Measurements from ENCODE around the gene TAF1C.

TAF1C gene

DNA sequence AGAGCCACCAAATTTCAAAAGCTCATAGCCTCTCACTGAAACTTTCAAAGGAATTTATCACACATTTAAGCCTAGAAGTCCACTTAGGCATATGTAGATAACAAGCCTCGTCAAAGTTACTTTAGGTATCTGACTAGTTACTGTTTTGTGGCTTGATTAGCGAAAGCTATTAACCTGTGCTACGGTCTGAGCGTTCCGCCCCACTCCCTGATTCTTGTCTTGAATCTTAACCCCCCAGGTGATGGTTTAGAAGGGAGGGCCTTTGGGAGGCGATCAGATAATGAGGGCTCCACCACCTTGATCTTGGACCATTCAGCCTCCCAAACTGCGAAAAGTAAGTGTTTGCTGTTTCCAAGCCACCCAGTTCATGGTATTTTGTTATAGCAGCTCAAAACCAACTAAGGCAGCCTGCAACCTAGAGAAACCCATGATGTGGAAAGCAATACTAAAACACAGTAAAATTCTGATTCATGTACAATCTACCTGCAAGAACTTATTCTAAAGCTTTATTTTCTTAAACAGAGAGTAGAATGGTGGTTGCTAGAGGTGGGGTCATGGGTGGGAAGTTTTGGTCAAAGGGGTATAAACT, 49.0 kb downstream of the TAF1C start:
- peak overlapping the region; percentile 81 for H3K4me2 ChIP-seq (ENCODE audit: low read depth, low read length)
- no peaks in the 10 kb centered on the region for H3K36me3 ChIP-seq (replicated peaks; ENCODE audit: insufficient read depth, low read length)
- no peaks in the 10 kb centered on the region for H3K9me3 ChIP-seq (replicated peaks; ENCODE audit: insufficient read depth, low read length)
- H3K4me1 ChIP-seq (ENCODE audit: low read length) = peaks cover 33% of the 10 kb centered on the region
- peaks cover 65% of the 10 kb centered on the region for H3K79me2 ChIP-seq (ENCODE audit: low read length)
- peak overlapping the region; percentile 100 for H3K27ac ChIP-seq (ENCODE audit: low read length)
- no peak for DNase-seq
- no peak for TF ChIP-seq EZH2phosphoT487 (IDR thresholded peaks at IDR 0.05; ENCODE audit: low read length)
- no peak for TF ChIP-seq EZH2 (optimal IDR thresholded peaks at IDR 0.05; ENCODE audit: low read depth, low read length)
- TF ChIP-seq, protein P1, sequence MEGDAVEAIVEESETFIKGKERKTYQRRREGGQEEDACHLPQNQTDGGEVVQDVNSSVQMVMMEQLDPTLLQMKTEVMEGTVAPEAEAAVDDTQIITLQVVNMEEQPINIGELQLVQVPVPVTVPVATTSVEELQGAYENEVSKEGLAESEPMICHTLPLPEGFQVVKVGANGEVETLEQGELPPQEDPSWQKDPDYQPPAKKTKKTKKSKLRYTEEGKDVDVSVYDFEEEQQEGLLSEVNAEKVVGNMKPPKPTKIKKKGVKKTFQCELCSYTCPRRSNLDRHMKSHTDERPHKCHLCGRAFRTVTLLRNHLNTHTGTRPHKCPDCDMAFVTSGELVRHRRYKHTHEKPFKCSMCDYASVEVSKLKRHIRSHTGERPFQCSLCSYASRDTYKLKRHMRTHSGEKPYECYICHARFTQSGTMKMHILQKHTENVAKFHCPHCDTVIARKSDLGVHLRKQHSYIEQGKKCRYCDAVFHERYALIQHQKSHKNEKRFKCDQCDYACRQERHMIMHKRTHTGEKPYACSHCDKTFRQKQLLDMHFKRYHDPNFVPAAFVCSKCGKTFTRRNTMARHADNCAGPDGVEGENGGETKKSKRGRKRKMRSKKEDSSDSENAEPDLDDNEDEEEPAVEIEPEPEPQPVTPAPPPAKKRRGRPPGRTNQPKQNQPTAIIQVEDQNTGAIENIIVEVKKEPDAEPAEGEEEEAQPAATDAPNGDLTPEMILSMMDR (IDR thresholded peaks at IDR 0.05; ENCODE audit: low read length) = no peak
- H4K20me1 ChIP-seq (ENCODE audit: insufficient read depth, low read length) = no peaks in the 10 kb centered on the region
- peaks cover 20% of the 10 kb centered on the region for H3F3A ChIP-seq (ENCODE audit: insufficient read depth, low read length)
- H3K9ac ChIP-seq (ENCODE audit: low read length) = peak overlapping the region; percentile 76
- H3K4me3 ChIP-seq (ENCODE audit: low read length) = peak overlapping the region; percentile 25; the same call in 1 of the 2 replicates
- no peaks in the 10 kb centered on the region for H3K27me3 ChIP-seq (replicated peaks; ENCODE audit: insufficient read depth, low read length)
- H3K9me2 ChIP-seq (replicated peaks; ENCODE audit: insufficient read depth, low read length) = no peaks in the 10 kb centered on the region
- H2AFZ ChIP-seq (ENCODE audit: low read length) = no peak overlapping the region

DNA sequence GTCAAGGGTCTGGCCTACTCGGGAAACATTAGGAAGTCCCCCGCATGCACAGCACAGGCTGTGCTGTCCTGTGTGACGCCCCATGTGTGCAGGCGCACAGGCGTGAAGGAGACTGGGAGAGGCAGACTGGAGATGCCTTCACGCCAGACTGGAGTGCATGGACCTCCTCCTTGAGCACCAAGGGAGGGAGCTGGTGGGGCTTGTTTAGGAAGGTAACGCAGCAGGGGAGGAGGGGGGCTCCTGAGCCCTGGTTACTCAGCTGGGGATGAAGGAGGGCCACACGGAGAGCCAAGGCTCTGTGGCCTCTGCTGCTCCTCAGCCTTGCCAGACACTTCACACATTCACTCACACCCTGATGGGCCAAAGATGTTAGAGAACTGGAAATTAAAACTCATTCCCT, 49.6 kb downstream of the TAF1C start:
- DNase-seq = no peak
- no peaks in the 10 kb centered on the region for H3K36me3 ChIP-seq (replicated peaks; ENCODE audit: insufficient read depth, low read length)
- no peak overlapping the region for H3K9ac ChIP-seq (ENCODE audit: low read length)
- no peaks in the 10 kb centered on the region for H4K20me1 ChIP-seq (ENCODE audit: insufficient read depth, low read length)
- peaks cover 63% of the 10 kb centered on the region for H3K79me2 ChIP-seq (ENCODE audit: low read length)
- peaks cover 36% of the 10 kb centered on the region for H3K4me1 ChIP-seq (ENCODE audit: low read length)
- no peaks in the 10 kb centered on the region for H3K27me3 ChIP-seq (replicated peaks; ENCODE audit: insufficient read depth, low read length)
- H2AFZ ChIP-seq (ENCODE audit: low read length) = no peak overlapping the region
- TF ChIP-seq, protein P1 (IDR thresholded peaks at IDR 0.05; ENCODE audit: low read length) = no peak
- TF ChIP-seq EZH2 (optimal IDR thresholded peaks at IDR 0.05; ENCODE audit: low read depth, low read length) (no peak), EZH2phosphoT487 (IDR thresholded peaks at IDR 0.05; ENCODE audit: low read length) (no peak)
- H3K4me3 ChIP-seq (ENCODE audit: low read length) = no peak overlapping the region
- peak overlapping the region; percentile 100 for H3K27ac ChIP-seq (ENCODE audit: low read length)
- H3K9me2 ChIP-seq (replicated peaks; ENCODE audit: insufficient read depth, low read length) = no peaks in the 10 kb centered on the region
- 0 out of 2 replicates have a peak overlapping the region, but pooled peaks have one; percentile 81 for H3K4me2 ChIP-seq (ENCODE audit: low read depth, low read length)
- H3K9me3 ChIP-seq (replicated peaks; ENCODE audit: insufficient read depth, low read length) = no peaks in the 10 kb centered on the region
- peaks cover 20% of the 10 kb centered on the region for H3F3A ChIP-seq (ENCODE audit: insufficient read depth, low read length)

DNA sequence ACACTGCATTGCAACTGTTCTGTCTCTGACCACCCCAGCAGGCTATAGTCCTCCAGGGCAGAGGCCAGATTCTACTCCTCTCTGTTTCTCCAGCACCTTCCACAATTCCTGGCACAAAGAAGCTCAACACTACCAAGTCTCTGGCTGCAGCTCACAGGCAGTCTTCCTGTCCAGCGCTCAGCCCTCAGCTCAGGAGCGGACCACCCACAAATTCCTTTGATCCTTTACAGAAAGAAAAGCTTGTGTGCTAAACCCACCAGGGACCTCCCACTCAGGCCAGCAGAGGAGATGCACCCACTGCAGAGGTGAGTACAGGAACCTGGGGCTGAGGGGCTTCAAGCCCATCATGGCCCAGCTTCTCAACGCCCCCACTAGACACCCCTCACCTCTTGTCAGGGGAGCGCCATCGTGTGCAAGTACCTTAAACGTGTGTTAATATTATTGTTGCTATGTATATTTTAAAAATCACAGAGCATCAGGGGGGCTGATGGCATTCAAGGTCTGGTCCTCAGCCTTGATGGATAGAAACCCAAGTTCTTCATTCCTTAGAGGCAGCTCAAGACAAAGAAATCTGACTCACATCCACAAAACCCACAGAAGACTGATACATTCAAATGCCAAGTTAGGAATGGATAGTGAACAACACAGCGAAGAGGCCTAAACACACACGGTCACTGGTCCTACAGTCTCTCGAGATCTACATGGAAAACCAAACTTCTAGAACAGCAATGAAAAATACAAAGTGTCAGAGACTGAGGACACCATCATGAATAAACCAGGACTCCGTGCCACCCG, 50.3 kb downstream of the TAF1C start:
- DNase-seq = no peak
- no peak for TF ChIP-seq EZH2 (optimal IDR thresholded peaks at IDR 0.05; ENCODE audit: low read depth, low read length)
- TF ChIP-seq, protein P1 (IDR thresholded peaks at IDR 0.05; ENCODE audit: low read length) = no peak
- no peak for TF ChIP-seq EZH2phosphoT487 (IDR thresholded peaks at IDR 0.05; ENCODE audit: low read length)
- Histone ChIP-seq H3K9ac (ENCODE audit: low read length) (no peak overlapping the region), H3K36me3 (replicated peaks; ENCODE audit: insufficient read depth, low read length) (no peaks in the 10 kb centered on the region), H3F3A (ENCODE audit: insufficient read depth, low read length) (peaks cover 20% of the 10 kb centered on the region), H3K9me3 (replicated peaks; ENCODE audit: insufficient read depth, low read length) (no peaks in the 10 kb centered on the region), H3K27me3 (replicated peaks; ENCODE audit: insufficient read depth, low read length) (no peaks in the 10 kb centered on the region), H3K9me2 (replicated peaks; ENCODE audit: insufficient read depth, low read length) (no peaks in the 10 kb centered on the region), H3K27ac (ENCODE audit: low read length) (no peak overlapping the region), H3K79me2 (ENCODE audit: low read length) (peaks cover 55% of the 10 kb centered on the region), H3K4me2 (ENCODE audit: low read depth, low read length) (no peak overlapping the region), H2AFZ (ENCODE audit: low read length) (no peak overlapping the region), H3K4me3 (ENCODE audit: low read length) (no peak overlapping the region), H3K4me1 (ENCODE audit: low read length) (peaks cover 36% of the 10 kb centered on the region), H4K20me1 (ENCODE audit: insufficient read depth, low read length) (no peaks in the 10 kb centered on the region)
